A549 (cell line): Measurements from ENCODE around the gene CLDN4. TPM values are rescaled to one million over a fixed set of nuclear protein-coding genes. Genes with fewer than 3 reads are reported as not detected.
A peak's percentile ranks its signal among the peaks of the same experiment; 100 is the strongest.
"Not testable (repeated sequence)": the region's sequence is repeated elsewhere in the genome, so short reads cannot be mapped to it uniquely, and the experiment has no call there.

Experiments used
- ATAC-seq, 2 experiments: fragments of 200-7000 bp in 1 of 2; fragments of >200 bp in 1 of 2; cut with Nextera tagmentation in 1 of 2; cut with Tn5 transposase in 1 of 2; 3 replicates each; pipeline versions ENCODE4 v1.8.0 to v1.9.1; 2018 to 2020; ENCODE audit warnings: mild to moderate bottlenecking in 1 of 2, moderate library complexity in 1 of 2
- CTCF ChIA-PET: fragments of 300-600 bp; sonication (Branson Sonifier 250); formaldehyde crosslinking; extraction: SDS; loops from one replicate; lab custom pipeline; 2021; ENCODE audit warnings: antibody characterized with exemption, inconsistent platforms; lab: Yijun Ruan, JAX
- POLR2A ChIA-PET: fragments of 350-600 bp; formaldehyde crosslinking; extraction: SDS; loops from one replicate; lab custom pipeline; 2021; ENCODE audit warnings: antibody characterized with exemption, inconsistent platforms; lab: Yijun Ruan, JAX
- DNase-seq, 2 experiments: peaks; one replicate each; pipeline versions ENCODE4 v3.0.0 to v3.0.0-alpha.2; 2011 to 2016; ENCODE audit warnings: low read depth in 1 of 2, low spot score in 1 of 2
- FAIRE-seq: peaks from 2 replicates; lab custom pipeline; 2011; peaks lifted over from hg19 to GRCh38; lab: Jason Lieb, UNC
- H3K27ac ChIP-seq, 2 experiments: fragments of >200 bp; sonication (Bioruptor Twin); formaldehyde crosslinking; 3 replicates each; pipeline ENCODE4 v1.5.1; 2016 to 2017
- H3K4me1 ChIP-seq: fragments of >200 bp; sonication (Bioruptor Twin); formaldehyde crosslinking; 3 replicates; pipeline ENCODE4 v1.6.1; 2016
- H3K4me2 ChIP-seq: fragments of >200 bp; sonication (Bioruptor Twin); formaldehyde crosslinking; 3 replicates; pipeline ENCODE4 v1.6.1; 2016
- H3K4me3 ChIP-seq: fragments of >200 bp; sonication (Bioruptor Twin); formaldehyde crosslinking; 3 replicates; pipeline ENCODE4 v1.5.1; 2016
- H3K9me3 ChIP-seq: fragments of >200 bp; sonication (Bioruptor Twin); formaldehyde crosslinking; 3 replicates; pipeline ENCODE4 v1.6.1; 2016
- BCL3 ChIP-seq: fragments of >200 bp; sonication (Bioruptor Twin); formaldehyde crosslinking; IDR thresholded peaks from 3 replicates; pipeline ENCODE4 v1.6.1; 2016
- CBX2 ChIP-seq: fragments of 200-600 bp; sonication (generic); IDR thresholded peaks from 2 replicates; pipeline ENCODE4 v1.6.1; 2016; ENCODE audit warnings: low read depth, mild to moderate bottlenecking, borderline replicate concordance
- CHD2 ChIP-seq: fragments of 150-350 bp; IDR thresholded peaks from 2 replicates; pipeline ENCODE4 v1.6.1; 2014; ENCODE audit warnings: low read length; ENCODE audit not compliant: partially characterized antibody
- CTCF ChIP-seq: fragments of >200 bp; sonication (Bioruptor Twin); formaldehyde crosslinking; IDR thresholded peaks from 3 replicates; pipeline ENCODE4 v1.5.1; 2016
- FOSB ChIP-seq: fragments of 250-450 bp; sonication (Bioruptor Pico); IDR thresholded peaks from 2 replicates; pipeline ENCODE4 v1.5.0; 2020; ENCODE audit warnings: mild to moderate bottlenecking, moderate library complexity
- GATA3 ChIP-seq: IDR thresholded peaks from 2 replicates; pipeline ENCODE4 v1.6.1; 2012; ENCODE audit warnings: borderline replicate concordance
- HES2 ChIP-seq: fragments of >200 bp; sonication (Bioruptor Twin); formaldehyde crosslinking; IDR thresholded peaks from 2 replicates; pipeline ENCODE4 v1.6.1; 2016
- HEYL ChIP-seq: fragments of 250-450 bp; sonication (Bioruptor Pico); IDR thresholded peaks from 2 replicates; pipeline ENCODE4 v1.8.0; 2021; ENCODE audit warnings: mild to moderate bottlenecking, moderate library complexity
- MAZ ChIP-seq: fragments of 150-350 bp; IDR thresholded peaks from 2 replicates; pipeline ENCODE4 v1.6.1; 2014; ENCODE audit warnings: antibody characterized with exemption, low read depth, low read length, borderline replicate concordance
- MYC ChIP-seq: IDR thresholded peaks from 2 replicates; pipeline ENCODE4 v1.6.1; 2012; ENCODE audit warnings: mild to moderate bottlenecking, inconsistent platforms, low read length, improper control_type of control experiment, borderline replicate concordance
- NFE2L2 ChIP-seq: fragments of 150-350 bp; conservative IDR thresholded peaks from 2 replicates; pipeline ENCODE4 v1.6.1; 2014; ENCODE audit warnings: low read length
- NR3C1 ChIP-seq: fragments of >200 bp; sonication (Bioruptor Twin); formaldehyde crosslinking; IDR thresholded peaks from 3 replicates; pipeline ENCODE4 v1.6.1; 2017
- PBX3 ChIP-seq: IDR thresholded peaks from 2 replicates; pipeline ENCODE4 v1.6.1; 2012
- PHF8 ChIP-seq: fragments of 200-600 bp; sonication (generic); IDR thresholded peaks from 2 replicates; pipeline ENCODE4 v1.6.1; 2016; ENCODE audit warnings: low read depth, mild to moderate bottlenecking, antibody characterized with exemption, moderate library complexity, borderline replicate concordance
- RFX5 ChIP-seq: fragments of 450-650 bp; IDR thresholded peaks from 2 replicates; pipeline ENCODE4 v1.7.1; 2014; ENCODE audit warnings: antibody characterized with exemption, mild to moderate bottlenecking, moderate library complexity
- SMC3 ChIP-seq: fragments of >200 bp; sonication (Bioruptor Twin); formaldehyde crosslinking; IDR thresholded peaks from 3 replicates; pipeline ENCODE4 v1.6.1; 2018; ENCODE audit warnings: inconsistent platforms
- SREBF2 ChIP-seq: fragments of 450-650 bp; IDR thresholded peaks from 2 replicates; pipeline ENCODE4 v1.6.1; 2014; ENCODE audit warnings: mild to moderate bottlenecking, moderate library complexity
- TFCP2L1 ChIP-seq: fragments of 250-450 bp; sonication (Bioruptor Pico); IDR thresholded peaks from 2 replicates; pipeline ENCODE4 v1.5.0; 2021; ENCODE audit warnings: mild to moderate bottlenecking
- TP53 ChIP-seq: fragments of 250-450 bp; sonication (Bioruptor Pico); IDR thresholded peaks from 2 replicates; pipeline ENCODE4 v1.5.0; 2021; ENCODE audit warnings: mild to moderate bottlenecking, moderate library complexity
- ZC3H11A ChIP-seq: fragments of 450-650 bp; IDR thresholded peaks from 2 replicates; pipeline ENCODE4 v1.6.1; 2014; ENCODE audit warnings: antibody characterized with exemption, mild to moderate bottlenecking
- ZSCAN20 ChIP-seq: fragments of 250-450 bp; sonication (Bioruptor Pico); IDR thresholded peaks from 2 replicates; pipeline ENCODE4 v1.8.0; 2022; ENCODE audit warnings: mild to moderate bottlenecking, moderate library complexity
- WGBS: methylation state at CpG from one replicate; pipeline ENCODE4 v1.1.6; 2017; ENCODE audit errors: missing lambda C conversion rate; 5-methylcytosine and 5-hydroxymethylcytosine counted together
- polyA plus RNA-seq, 4 experiments: library from polyadenylated mRNA; depleted of rRNA in 3 of 4; stranded (reverse); fragments of >200 nt; fragmentation: RNase III in 1 of 4; extraction: RNeasy Plus Mini Kit Qiagen cat#74134 plus additional on column Dnase treatment in 1 of 4; gene quantifications; 2 replicates in 3 of 4; 3 replicates in 1 of 4; pipeline ENCODE4 v1.2.3, GENCODE V29; 2011 to 2017

CLDN4 gene
- polyA plus RNA-seq, 2 of the 4 experiments (the other 2 are of a cell fraction) = 1.5 to 2.4 TPM

- CTCF ChIA-PET = no interaction called here
- H3K4me3 ChIP-seq = no peak overlapping the region
- no peak overlapping the region for H3K27ac ChIP-seq
- DNase-seq (no peak), ATAC-seq (no peak), FAIRE-seq (no peak)
- no peak for TF ChIP-seq CBX2
- no peak for TF ChIP-seq MYC
- TF ChIP-seq HES2 = no peak
- TF ChIP-seq MAZ = no peak
- TF ChIP-seq HEYL (CRISPR knock-in tag) = no peak
- TF ChIP-seq PBX3 = no peak
- no peak for TF ChIP-seq SREBF2
- TF ChIP-seq TP53 (CRISPR knock-in tag) = no peak
- no peak for TF ChIP-seq PHF8
- TF ChIP-seq ZSCAN20 = no peak
- no peak for TF ChIP-seq RFX5
- TF ChIP-seq NR3C1 = no peak
- TF ChIP-seq GATA3 = no peak
- TF ChIP-seq BCL3 = no peak
- no peak for TF ChIP-seq NFE2L2
- no peak for TF ChIP-seq SMC3
- no peak for TF ChIP-seq FOSB (CRISPR knock-in tag)
- no peak for TF ChIP-seq CTCF
- TF ChIP-seq CHD2 = no peak
- no peak for TF ChIP-seq TFCP2L1 (CRISPR knock-in tag)
- no peak overlapping the region for H3K4me2 ChIP-seq
- WGBS = 54% methylated on average over 4 of the region's 4 CpGs
- POLR2A ChIA-PET = no interaction called here
- H3K9me3 ChIP-seq = no peaks in the 10 kb centered on the region
- H3K4me1 ChIP-seq = no peaks in the 10 kb centered on the region
Measured at GRCh38 chr7:73789051-73789450, 41.7 kb upstream of the CLDN4 start.

DNA sequence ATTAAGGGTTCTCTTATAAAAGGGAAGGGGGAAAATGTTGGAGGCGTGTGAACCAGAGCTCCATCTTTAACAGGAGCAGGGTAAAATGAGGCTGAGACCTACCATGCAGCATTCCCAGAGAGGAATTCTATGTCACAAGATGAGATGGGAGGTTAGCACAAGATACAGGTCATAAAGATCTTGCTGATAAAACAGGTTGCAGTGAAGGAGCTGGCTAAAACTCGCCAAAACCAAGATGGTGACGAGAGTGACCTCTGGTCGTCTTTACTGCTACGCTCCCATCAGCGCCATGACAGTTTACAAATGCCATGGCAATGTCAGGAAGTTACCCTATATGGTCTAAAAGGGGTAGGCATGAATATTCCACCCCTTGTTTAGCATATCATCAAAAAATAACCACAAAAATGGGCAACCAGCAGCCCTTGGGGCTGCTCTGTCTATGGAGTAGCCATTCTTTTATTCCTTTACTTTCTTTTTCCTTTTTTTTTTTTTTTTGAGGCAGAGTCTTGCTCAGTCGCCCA is 39.6 kb upstream of the CLDN4 start:
- FAIRE-seq = not testable (repeated sequence)

GRCh38 chr7:73795188-73795587 is 35.6 kb upstream of the CLDN4 start:
- not testable (repeated sequence) for FAIRE-seq

More for the DNA sequence above, 39.6 kb upstream of the CLDN4 start:
- H3K4me2 ChIP-seq, H3K4me3 ChIP-seq, H3K9me3 ChIP-seq, H3K27ac ChIP-seq, H3K4me1 ChIP-seq, DNase-seq, POLR2A ChIA-PET, ATAC-seq: not testable (repeated sequence)
- CTCF ChIA-PET = interaction anchor here (1.0 kb wide), 1 partner anchor 9 kb away, joined by 4 read pairs; no protein-coding TSS in a partner anchor
- 84% methylated on average over 7 of the region's 7 CpGs for WGBS

GRCh38 chr7:73796656-73797055 is 34.1 kb upstream of the CLDN4 start:
- H3K4me2 ChIP-seq, POLR2A ChIA-PET, H3K4me1 ChIP-seq, ATAC-seq, H3K9me3 ChIP-seq, H3K4me3 ChIP-seq, DNase-seq, CTCF ChIA-PET, FAIRE-seq, H3K27ac ChIP-seq: not testable (repeated sequence)
- 51% methylated on average over 3 of the region's 6 CpGs for WGBS

More at GRCh38 chr7:73795188-73795587, 35.6 kb upstream of the CLDN4 start:
- ATAC-seq, DNase-seq, H3K9me3 ChIP-seq, H3K4me1 ChIP-seq, POLR2A ChIA-PET, H3K4me2 ChIP-seq, H3K27ac ChIP-seq, H3K4me3 ChIP-seq: not testable (repeated sequence)
- 0 out of 2 replicates have a peak, but pooled peaks have one; percentile 2 for TF ChIP-seq ZC3H11A
- CTCF ChIA-PET = interaction anchor here (0.6 to 1.2 kb wide), 4 partner anchors 16 to 61 kb away, joined by 3 to 4 read pairs (median 3); no protein-coding TSS in a partner anchor

DNA sequence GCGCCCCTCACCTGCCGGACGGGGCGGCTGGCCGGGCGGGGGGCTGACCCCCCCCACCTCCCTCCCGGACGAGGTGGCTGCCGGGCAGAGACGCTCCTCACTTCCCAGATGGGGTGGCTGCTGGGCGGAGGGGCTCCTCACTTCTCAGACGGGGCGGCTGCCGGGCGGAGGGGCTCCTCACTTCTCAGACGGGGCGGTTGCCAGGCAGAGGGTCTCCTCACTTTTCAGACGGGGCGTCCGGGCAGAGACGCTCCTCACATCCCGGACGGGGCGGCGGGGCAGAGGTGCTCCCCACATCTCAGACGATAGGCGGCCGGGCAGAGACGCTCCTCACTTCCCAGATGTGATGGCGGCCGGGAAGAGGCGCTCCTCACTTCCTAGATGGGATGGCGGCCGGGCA is 33.6 kb upstream of the CLDN4 start:
- H3K27ac ChIP-seq, DNase-seq, H3K4me1 ChIP-seq, POLR2A ChIA-PET, H3K4me2 ChIP-seq, ATAC-seq, H3K4me3 ChIP-seq, FAIRE-seq, H3K9me3 ChIP-seq, CTCF ChIA-PET: not testable (repeated sequence)
- 93% methylated on average over 8 of the region's 34 CpGs for WGBS
